DOHH2 (cell line): ENCODE data around the gene SPON1.

ENCODE experiments used
- H3F3A ChIP-seq: fragments of 200-600 bp; sonication (generic), shearing (Covaris generic); 2 replicates; pipeline ENCODE4 v1.6.0; 2016; ENCODE audit warnings: antibody characterized with exemption, mild to moderate bottlenecking; ENCODE audit not compliant: control insufficient read depth, insufficient read depth
- H3K27ac ChIP-seq: fragments of 200-600 bp; sonication (generic); 2 replicates; pipeline ENCODE4 v1.5.1; 2014; ENCODE audit warnings: low read depth, mild to moderate bottlenecking, low read length, moderate library complexity
- H3K27me3 ChIP-seq: fragments of 200-600 bp; sonication (generic); 2 replicates; pipeline ENCODE4 v1.6.1; 2014; ENCODE audit warnings: mild to moderate bottlenecking, low read length, mixed read lengths; ENCODE audit not compliant: control insufficient read depth
- H3K36me3 ChIP-seq: fragments of 200-600 bp; sonication (generic); 2 replicates; pipeline ENCODE4 v1.6.1; 2014; ENCODE audit warnings: mild to moderate bottlenecking, low read length, moderate library complexity, mixed read lengths; ENCODE audit not compliant: control insufficient read depth
- H3K4me1 ChIP-seq: fragments of 200-600 bp; sonication (generic); 2 replicates; pipeline ENCODE4 v1.6.1; 2014; ENCODE audit warnings: mild to moderate bottlenecking, low read length, mixed read lengths; ENCODE audit not compliant: control insufficient read depth
- H3K4me2 ChIP-seq: fragments of 200-600 bp; sonication (generic); 2 replicates; pipeline ENCODE4 v1.6.0; 2014; ENCODE audit warnings: mild to moderate bottlenecking, low read length, moderate library complexity
- H3K4me3 ChIP-seq: fragments of 200-600 bp; sonication (generic); 2 replicates; pipeline ENCODE4 v1.5.1; 2014; ENCODE audit warnings: mild to moderate bottlenecking, low read length, mixed read lengths
- H3K79me2 ChIP-seq: fragments of 200-600 bp; sonication (generic); 2 replicates; pipeline ENCODE4 v1.6.1; 2014; ENCODE audit warnings: mild to moderate bottlenecking, low read length, mixed read lengths; ENCODE audit not compliant: control insufficient read depth
- H3K9me2 ChIP-seq: fragments of 200-600 bp; sonication (generic); replicated peaks from 2 replicates; pipeline ENCODE4 v1.6.1; 2014; ENCODE audit warnings: mild to moderate bottlenecking, low read length, mixed read lengths; ENCODE audit not compliant: control insufficient read depth
- H3K9me3 ChIP-seq: fragments of 200-600 bp; sonication (generic); 2 replicates; pipeline ENCODE4 v1.6.1; 2014; ENCODE audit warnings: antibody characterized with exemption, low read length, mixed read lengths; ENCODE audit not compliant: control insufficient read depth, insufficient read depth
- H4K20me1 ChIP-seq: fragments of 200-600 bp; sonication (generic); 2 replicates; pipeline ENCODE4 v1.6.0; 2014; ENCODE audit warnings: low read depth, mild to moderate bottlenecking, antibody characterized with exemption, low read length, moderate library complexity; ENCODE audit not compliant: control insufficient read depth, insufficient read depth
- CTCF ChIP-seq: fragments of 200-600 bp; sonication (generic); IDR thresholded peaks from one replicate; pipeline ENCODE4 v1.5.1; 2014; ENCODE audit warnings: antibody characterized with exemption, mild to moderate bottlenecking, low read depth, low read length; ENCODE audit not compliant: poor library complexity, severe bottlenecking
- EZH2phosphoT487 ChIP-seq: fragments of 200-600 bp; sonication (generic); IDR thresholded peaks from 2 replicates; pipeline ENCODE4 v1.6.1; 2017; ENCODE audit warnings: borderline replicate concordance, mild to moderate bottlenecking, antibody characterized with exemption, low read length, moderate library complexity, mixed read lengths

Gene SPON1

GRCh38 chr11:13944016-13944415 lies 18.5 kb upstream of the SPON1 start:
- H3K9me2 ChIP-seq = no peaks in the 10 kb centered on the region
- no peaks in the 10 kb centered on the region for H4K20me1 ChIP-seq
- H3K27ac ChIP-seq = no peak overlapping the region
- no peaks in the 10 kb centered on the region for H3K36me3 ChIP-seq
- TF ChIP-seq CTCF = no peak
- TF ChIP-seq EZH2phosphoT487 = no peak
- no peaks in the 10 kb centered on the region for H3K27me3 ChIP-seq
- no peaks in the 10 kb centered on the region for H3K9me3 ChIP-seq
- no peaks in the 10 kb centered on the region for H3F3A ChIP-seq
- no peak overlapping the region for H3K4me3 ChIP-seq
- H3K79me2 ChIP-seq = no peaks in the 10 kb centered on the region
- no peaks in the 10 kb centered on the region for H3K4me1 ChIP-seq
- no peak overlapping the region for H3K4me2 ChIP-seq

GRCh38 chr11:13944911-13945425 lies 17.6 kb upstream of the SPON1 start:
- Histone ChIP-seq H3K4me1 (no peaks in the 10 kb centered on the region), H3K79me2 (no peaks in the 10 kb centered on the region), H3K27ac (no peak overlapping the region), H3K4me2 (no peak overlapping the region), H3K4me3 (no peak overlapping the region), H4K20me1 (no peaks in the 10 kb centered on the region), H3F3A (no peaks in the 10 kb centered on the region), H3K9me2 (no peaks in the 10 kb centered on the region), H3K27me3 (no peaks in the 10 kb centered on the region), H3K36me3 (no peaks in the 10 kb centered on the region), H3K9me3 (no peaks in the 10 kb centered on the region)
- TF ChIP-seq CTCF = no peak

- no peaks in the 10 kb centered on the region for H3K27me3 ChIP-seq
- H3K9me3 ChIP-seq = no peaks in the 10 kb centered on the region
- H3K4me1 ChIP-seq = peaks cover 2% of the 10 kb centered on the region; the same call in 1 of the 2 replicates
- H3K27ac ChIP-seq = no peak overlapping the region
- TF ChIP-seq CTCF = no peak
- no peak for TF ChIP-seq EZH2phosphoT487
- no peaks in the 10 kb centered on the region for H3F3A ChIP-seq
- no peaks in the 10 kb centered on the region for H3K79me2 ChIP-seq
- H3K9me2 ChIP-seq = no peaks in the 10 kb centered on the region
- no peaks in the 10 kb centered on the region for H3K36me3 ChIP-seq
- no peak overlapping the region for H3K4me3 ChIP-seq
- no peak overlapping the region for H3K4me2 ChIP-seq
- no peaks in the 10 kb centered on the region for H4K20me1 ChIP-seq
These were observed 15.1 kb upstream of the SPON1 start for GRCh38 chr11:13947379-13947778.

GRCh38 chr11:13949876-13950275 lies 12.6 kb upstream of the SPON1 start:
- Histone ChIP-seq H3K9me2 (no peaks in the 10 kb centered on the region), H4K20me1 (no peaks in the 10 kb centered on the region), H3K9me3 (no peaks in the 10 kb centered on the region), H3K79me2 (no peaks in the 10 kb centered on the region), H3K27ac (no peak overlapping the region), H3K36me3 (no peaks in the 10 kb centered on the region), H3K4me1 (peaks cover 3% of the 10 kb centered on the region; the same call in 1 of the 2 replicates), H3K27me3 (0 out of 2 replicates have a peak, but pooled peaks cover 6% of the 10 kb centered on the region), H3K4me3 (no peak overlapping the region), H3F3A (no peaks in the 10 kb centered on the region), H3K4me2 (no peak overlapping the region)
- no peak for TF ChIP-seq EZH2phosphoT487
- TF ChIP-seq CTCF = no peak
